ENCODE data around the gene LAMC1. TPM values are rescaled to one million over a fixed set of nuclear protein-coding genes. Genes with fewer than 3 reads are reported as not detected.

LAMC1 gene
- total and polyA plus RNA-seq, 12 donors: 12.3 to 110 (median 75.9) TPM

GRCh38 chr1:183161391-183161790 lies 138.2 kb downstream of the LAMC1 start:
- intact Hi-C loops (cut with DNase I): no loop called here
- DNase-seq: no peak
- H3K27me3 ChIP-seq: no peaks in the 10 kb centered on the region
- H3K9me3 ChIP-seq (replicated peaks in 1 of 3): no peaks in the 10 kb centered on the region
- no peaks in the 10 kb centered on the region for H3K4me1 ChIP-seq (replicated peaks in 1 of 2)
- no peaks in the 10 kb centered on the region for H3K36me3 ChIP-seq (replicated peaks in 1 of 2)
- no peak for TF ChIP-seq CTCF (IDR thresholded peaks at IDR 0.05)
- no peak for TF ChIP-seq POLR2A (IDR thresholded peaks at IDR 0.05)
- H3K4me3 ChIP-seq: no peak overlapping the region
- 62 to 81% (median 73%) methylated on average over 3 of the region's 3 CpGs for WGBS, 4 donors
- no peak overlapping the region for H3K27ac ChIP-seq

- Histone ChIP-seq H3K4me1 (replicated peaks in 1 of 2) (no peaks in the 10 kb centered on the region), H3K36me3 (replicated peaks in 1 of 2) (no peaks in the 10 kb centered on the region), H3K4me3 (no peak overlapping the region), H3K9me3 (replicated peaks in 1 of 3) (no peaks in the 10 kb centered on the region), H3K27me3 (no peaks in the 10 kb centered on the region), H3K27ac (no peak overlapping the region)
- intact Hi-C loops (cut with DNase I): no loop called here
- 81 to 96% (median 89%) methylated on average over 3 of the region's 3 CpGs for whole genome bisulfite sequencing, 4 donors
- TF ChIP-seq POLR2A (IDR thresholded peaks at IDR 0.05) (no peak), CTCF (IDR thresholded peaks at IDR 0.05) (no peak)
- DNase-seq: no peak
Observed at GRCh38 chr1:183163316-183163715, 140.1 kb downstream of the LAMC1 start.

GRCh38 chr1:183164340-183164739 lies 141.1 kb downstream of the LAMC1 start:
- no peak for DNase-seq
- no peaks in the 10 kb centered on the region for H3K4me1 ChIP-seq (replicated peaks in 1 of 2)
- H3K4me3 ChIP-seq: no peak overlapping the region
- H3K36me3 ChIP-seq (replicated peaks in 1 of 2): no peaks in the 10 kb centered on the region
- no peak for TF ChIP-seq CTCF (IDR thresholded peaks at IDR 0.05)
- TF ChIP-seq POLR2A (IDR thresholded peaks at IDR 0.05): no peak
- 69 to 84% (median 80%) methylated on average over 1 of the region's 1 CpG for WGBS, 4 donors
- no peaks in the 10 kb centered on the region for H3K9me3 ChIP-seq (replicated peaks in 1 of 3)
- H3K27ac ChIP-seq: no peak overlapping the region
- intact Hi-C loops (cut with DNase I): no loop called here
- H3K27me3 ChIP-seq: no peaks in the 10 kb centered on the region

- H3K9me3 ChIP-seq (replicated peaks in 1 of 3): no peaks in the 10 kb centered on the region
- 94 to 98% (median 95%) methylated on average over 4 of the region's 4 CpGs for WGBS, 4 donors
- no peaks in the 10 kb centered on the region for H3K36me3 ChIP-seq (replicated peaks in 1 of 2)
- no peaks in the 10 kb centered on the region for H3K27me3 ChIP-seq
- intact Hi-C loops (cut with DNase I): no loop called here
- H3K4me1 ChIP-seq (replicated peaks in 1 of 2): no peaks in the 10 kb centered on the region
- DNase-seq: no peak
- H3K27ac ChIP-seq: no peak overlapping the region
- no peak overlapping the region for H3K4me3 ChIP-seq
- no peak for TF ChIP-seq CTCF (IDR thresholded peaks at IDR 0.05)
Observed at GRCh38 chr1:183164963-183165362, 141.7 kb downstream of the LAMC1 start.
